Natural killer cell (primary cell): ENCODE measurements around the gene PTPRU. TPM values are rescaled to one million over a fixed set of nuclear protein-coding genes. Genes with fewer than 3 reads are reported as not detected.
"Not testable (repeated sequence)": the region's sequence is repeated elsewhere in the genome, so short reads cannot be mapped to it uniquely, and the experiment has no call there.

Source experiments
- ATAC-seq, 3 donors: fragments of 150-1000 bp in 2 of 3; fragments of 200-7000 bp in 1 of 3; cut with Tn5 transposase; 1 replicate in 1 of 3; 2 replicates in 2 of 3; pipeline ENCODE4 v1.10.0; 2021; ENCODE audit warnings: mild to moderate bottlenecking in 2 of 3, moderate library complexity in 2 of 3
- DNase-seq, 2 donors: peaks; one replicate each; pipeline versions ENCODE4 v3.0.0 to v3.0.0-alpha.2; 2013 to 2021; ENCODE audit warnings: mixed read lengths in 1 of 2
- H3K27ac ChIP-seq: one replicate; pipeline ENCODE4 v1.5.1; 2013; ENCODE audit warnings: mild to moderate bottlenecking, low read length
- H3K27me3 ChIP-seq: one replicate; pipeline ENCODE4 v1.6.1; 2013; ENCODE audit warnings: low read length; ENCODE audit not compliant: control insufficient read depth, insufficient read depth
- H3K36me3 ChIP-seq: one replicate; pipeline ENCODE4 v1.6.1; 2013; ENCODE audit warnings: low read length; ENCODE audit not compliant: control insufficient read depth, insufficient read depth
- H3K4me1 ChIP-seq: one replicate; pipeline ENCODE4 v1.6.1; 2013; ENCODE audit warnings: low read length; ENCODE audit not compliant: control insufficient read depth, insufficient read depth
- H3K4me3 ChIP-seq: one replicate; pipeline ENCODE4 v1.5.1; 2013; ENCODE audit warnings: low read length
- H3K9me3 ChIP-seq: one replicate; pipeline ENCODE4 v1.6.1; 2013; ENCODE audit warnings: low read length; ENCODE audit not compliant: control insufficient read depth, insufficient read depth
- H3K27ac Mint-ChIP-seq, 2 donors: one replicate each; pipeline ENCODE4 v1.8.0; 2022; ENCODE audit warnings: mild to moderate bottlenecking in 2 of 2, mixed read lengths in 2 of 2, moderate library complexity in 1 of 2
- H3K27me3 Mint-ChIP-seq, 2 donors: one replicate each; pipeline ENCODE4 v1.8.0; 2022; ENCODE audit warnings: low read depth in 2 of 2, mixed read lengths in 2 of 2
- H3K36me3 Mint-ChIP-seq: one replicate; pipeline ENCODE4 v1.8.0; 2022; ENCODE audit warnings: mixed read lengths
- H3K4me1 Mint-ChIP-seq, 2 donors: one replicate each; pipeline ENCODE4 v1.8.0; 2022; ENCODE audit warnings: mixed read lengths in 2 of 2
- H3K4me3 Mint-ChIP-seq: one replicate; pipeline ENCODE4 v1.8.0; 2022; ENCODE audit warnings: mild to moderate bottlenecking, moderate library complexity, mixed read lengths
- H3K9me3 Mint-ChIP-seq, 2 donors: one replicate each; pipeline ENCODE4 v1.8.0; 2022; ENCODE audit warnings: mixed read lengths in 2 of 2
- CTCF ChIP-seq: fragments of 200-600 bp; IDR thresholded peaks from one replicate; pipeline ENCODE4 v1.8.0; 2022; ENCODE audit warnings: antibody characterized with exemption
- WGBS: methylation state at CpG from one replicate; pipeline ENCODE4 v1.1.7; 2013; ENCODE audit warnings: missing lambda C conversion rate; ENCODE audit not compliant: insufficient coverage; 5-methylcytosine and 5-hydroxymethylcytosine counted together
- intact Hi-C: fragments of 100-400 bp; cut with micrococcal nuclease; formaldehyde crosslinking; loops from one replicate; pipeline ENCODE4 v1.14.2; 2022
- total RNA-seq, 4 donors: library from RNA; stranded (reverse); fragments of 120-200 nt in 1 of 4; gene quantifications; one replicate each; pipeline versions ENCODE4 v1.2.3 to v1.2.4, GENCODE V29; 2013 to 2022

The PTPRU gene
- total RNA-seq, 3 donors from 2014 or later (not counting 1 experiment from before 2014, with no cell fraction given): 0.54 to 1.6 (median 0.79) TPM

GRCh38 chr1:29232387-29232786 is 3.9 kb upstream of the PTPRU start:
- peak overlapping the region; percentile 60 for H3K4me3 Mint-ChIP-seq
- intact Hi-C loops: no loop called here
- WGBS: 83% methylated on average over 3 of the region's 3 CpGs

GRCh38 chr1:29233693-29234092 is 2.6 kb upstream of the PTPRU start:
- Mint-ChIP-seq H3K27me3 (peaks cover 29 to 32% of the 10 kb centered on the region in 2 donors), H3K9me3 (no peaks in the 10 kb centered on the region), H3K4me3 (peak overlapping the region; percentile 38), H3K36me3 (no peaks in the 10 kb centered on the region), H3K4me1 (peaks cover 35 to 43% of the 10 kb centered on the region in 2 donors), H3K27ac (no peak overlapping the region)
- H3K27me3 ChIP-seq: peaks cover 26% of the 10 kb centered on the region
- H3K4me1 ChIP-seq: peaks cover 29% of the 10 kb centered on the region
- ATAC-seq: no peak
- intact Hi-C loops: no loop called here
- H3K4me3 ChIP-seq: no peak overlapping the region
- WGBS: 91% methylated on average over 4 of the region's 4 CpGs
- no peak for TF ChIP-seq CTCF
- no peaks in the 10 kb centered on the region for H3K9me3 ChIP-seq
- no peak for DNase-seq
- H3K36me3 ChIP-seq: no peaks in the 10 kb centered on the region
- no peak overlapping the region for H3K27ac ChIP-seq

More at GRCh38 chr1:29232387-29232786, 3.9 kb upstream of the PTPRU start:
- TF ChIP-seq CTCF: no peak
- Mint-ChIP-seq H3K27me3 (peaks cover 23 to 26% of the 10 kb centered on the region in 2 donors), H3K4me1 (peaks cover 32 to 35% of the 10 kb centered on the region in 2 donors), H3K27ac (peak overlapping the region in 1 of 2 donors; percentile 49), H3K9me3 (no peaks in the 10 kb centered on the region), H3K36me3 (no peaks in the 10 kb centered on the region)
- Histone ChIP-seq H3K4me1 (peaks cover 24% of the 10 kb centered on the region), H3K27me3 (peaks cover 21% of the 10 kb centered on the region), H3K36me3 (no peaks in the 10 kb centered on the region), H3K9me3 (no peaks in the 10 kb centered on the region), H3K27ac (no peak overlapping the region), H3K4me3 (no peak overlapping the region)
- ATAC-seq: no peak
- no peak for DNase-seq

- H3K27me3 ChIP-seq: peaks cover 31% of the 10 kb centered on the region
- no peak overlapping the region for H3K27ac ChIP-seq
- 76% methylated on average over 1 of the region's 1 CpG for WGBS
- intact Hi-C loops: no loop called here
- H3K9me3 Mint-ChIP-seq: no peaks in the 10 kb centered on the region
- TF ChIP-seq CTCF: no peak
- H3K4me1 Mint-ChIP-seq: peaks cover 37 to 43% of the 10 kb centered on the region in 2 donors
- H3K27ac Mint-ChIP-seq: no peak overlapping the region
- H3K9me3 ChIP-seq: no peaks in the 10 kb centered on the region
- H3K36me3 ChIP-seq: no peaks in the 10 kb centered on the region
- H3K4me3 Mint-ChIP-seq: no peak overlapping the region
- ATAC-seq (no peak), DNase-seq (no peak)
- no peak overlapping the region for H3K4me3 ChIP-seq
- H3K27me3 Mint-ChIP-seq: peaks cover 36 to 39% of the 10 kb centered on the region in 2 donors
- peaks cover 29% of the 10 kb centered on the region for H3K4me1 ChIP-seq
- no peaks in the 10 kb centered on the region for H3K36me3 Mint-ChIP-seq
Observed at GRCh38 chr1:29234471-29234870, 1.9 kb upstream of the PTPRU start.

DNA sequence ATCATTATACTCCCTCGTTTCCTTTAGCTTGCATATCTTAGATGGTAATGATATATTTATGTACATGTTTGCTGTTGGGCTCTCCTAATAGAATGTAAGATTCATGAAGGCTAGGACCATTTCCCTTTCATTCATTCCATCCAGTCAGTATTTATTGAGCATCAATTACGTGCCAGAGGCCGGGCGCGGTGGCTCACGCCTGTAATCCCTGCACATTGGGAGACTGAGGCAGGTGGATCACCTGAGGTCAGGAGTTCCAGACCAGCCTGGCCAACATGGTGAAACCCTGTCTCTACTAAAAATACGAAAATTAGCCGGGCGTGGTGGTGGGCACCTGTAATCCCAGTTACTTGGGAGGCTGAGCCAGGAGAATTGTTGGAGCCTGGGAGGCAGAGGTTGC is 1.4 kb upstream of the PTPRU start:
- H3K27me3 Mint-ChIP-seq: peaks cover 41 to 43% of the 10 kb centered on the region in 2 donors
- Histone ChIP-seq H3K4me1 (peaks cover 29% of the 10 kb centered on the region), H3K27me3 (peaks cover 33% of the 10 kb centered on the region)
- not testable (repeated sequence) for DNase-seq, H3K9me3 Mint-ChIP-seq, ATAC-seq, H3K4me3 ChIP-seq, H3K9me3 ChIP-seq, H3K36me3 ChIP-seq, H3K27ac Mint-ChIP-seq, H3K36me3 Mint-ChIP-seq, H3K4me3 Mint-ChIP-seq, H3K27ac ChIP-seq
- peaks cover 33 to 39% of the 10 kb centered on the region in 2 donors for H3K4me1 Mint-ChIP-seq
- intact Hi-C loops: loop anchor here (5.0 kb wide), 2 partner anchors 872 to 997 kb away; no protein-coding TSS in a partner anchor
- 94% methylated on average over 8 of the region's 9 CpGs for WGBS
